Fibroblast of peridontal ligament (primary cell): Measurements from ENCODE around the gene ERCC6L.

Experiments
- DNase-seq: peaks from one replicate; pipeline ENCODE4 v3.0.0-alpha.2; 2010; ENCODE audit errors: extremely low read depth

ERCC6L gene, protein sequence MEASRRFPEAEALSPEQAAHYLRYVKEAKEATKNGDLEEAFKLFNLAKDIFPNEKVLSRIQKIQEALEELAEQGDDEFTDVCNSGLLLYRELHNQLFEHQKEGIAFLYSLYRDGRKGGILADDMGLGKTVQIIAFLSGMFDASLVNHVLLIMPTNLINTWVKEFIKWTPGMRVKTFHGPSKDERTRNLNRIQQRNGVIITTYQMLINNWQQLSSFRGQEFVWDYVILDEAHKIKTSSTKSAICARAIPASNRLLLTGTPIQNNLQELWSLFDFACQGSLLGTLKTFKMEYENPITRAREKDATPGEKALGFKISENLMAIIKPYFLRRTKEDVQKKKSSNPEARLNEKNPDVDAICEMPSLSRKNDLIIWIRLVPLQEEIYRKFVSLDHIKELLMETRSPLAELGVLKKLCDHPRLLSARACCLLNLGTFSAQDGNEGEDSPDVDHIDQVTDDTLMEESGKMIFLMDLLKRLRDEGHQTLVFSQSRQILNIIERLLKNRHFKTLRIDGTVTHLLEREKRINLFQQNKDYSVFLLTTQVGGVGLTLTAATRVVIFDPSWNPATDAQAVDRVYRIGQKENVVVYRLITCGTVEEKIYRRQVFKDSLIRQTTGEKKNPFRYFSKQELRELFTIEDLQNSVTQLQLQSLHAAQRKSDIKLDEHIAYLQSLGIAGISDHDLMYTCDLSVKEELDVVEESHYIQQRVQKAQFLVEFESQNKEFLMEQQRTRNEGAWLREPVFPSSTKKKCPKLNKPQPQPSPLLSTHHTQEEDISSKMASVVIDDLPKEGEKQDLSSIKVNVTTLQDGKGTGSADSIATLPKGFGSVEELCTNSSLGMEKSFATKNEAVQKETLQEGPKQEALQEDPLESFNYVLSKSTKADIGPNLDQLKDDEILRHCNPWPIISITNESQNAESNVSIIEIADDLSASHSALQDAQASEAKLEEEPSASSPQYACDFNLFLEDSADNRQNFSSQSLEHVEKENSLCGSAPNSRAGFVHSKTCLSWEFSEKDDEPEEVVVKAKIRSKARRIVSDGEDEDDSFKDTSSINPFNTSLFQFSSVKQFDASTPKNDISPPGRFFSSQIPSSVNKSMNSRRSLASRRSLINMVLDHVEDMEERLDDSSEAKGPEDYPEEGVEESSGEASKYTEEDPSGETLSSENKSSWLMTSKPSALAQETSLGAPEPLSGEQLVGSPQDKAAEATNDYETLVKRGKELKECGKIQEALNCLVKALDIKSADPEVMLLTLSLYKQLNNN

DNA sequence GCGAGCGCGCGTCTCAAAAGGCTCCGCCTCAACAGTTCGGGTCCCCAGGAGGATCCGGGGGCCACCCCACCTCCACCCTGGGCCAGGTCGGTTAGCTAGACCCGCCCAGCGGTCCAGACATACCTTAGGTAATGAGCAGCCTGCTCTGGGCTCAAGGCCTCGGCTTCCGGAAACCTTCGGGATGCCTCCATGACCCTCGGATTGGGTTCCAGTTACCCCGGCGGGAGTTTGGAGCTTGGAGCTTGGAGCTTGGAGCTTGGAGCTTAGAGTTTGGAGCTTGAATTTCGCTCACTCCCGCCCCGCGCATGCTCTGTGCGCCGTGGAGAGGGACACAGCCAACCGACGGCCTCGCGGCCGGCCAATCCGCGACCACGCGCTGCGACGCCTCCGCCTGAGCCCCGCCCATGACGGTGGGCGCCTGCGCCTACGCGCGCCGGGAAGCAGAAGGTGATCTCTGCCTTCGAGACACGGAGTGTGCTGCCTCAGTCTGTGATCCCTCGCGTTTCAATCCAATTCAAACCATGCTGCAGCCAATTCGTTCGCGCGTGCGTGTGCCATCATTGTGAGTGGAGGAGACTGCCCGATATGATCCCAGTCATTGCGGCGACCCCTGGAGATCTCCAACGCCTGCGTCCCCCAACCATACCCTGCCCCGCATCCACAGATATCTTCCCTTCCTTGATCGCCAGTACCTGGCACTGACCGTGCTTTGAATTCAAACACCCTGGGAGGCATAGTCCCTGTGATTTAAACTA lies at the start of gene ERCC6L:
ERCC6L (minus strand) TSS at position 307 of the 755 bp plus-strand sequence; CDS start at position 191, 116 bp downstream.
- DNase-seq: peak; percentile 77

DNA sequence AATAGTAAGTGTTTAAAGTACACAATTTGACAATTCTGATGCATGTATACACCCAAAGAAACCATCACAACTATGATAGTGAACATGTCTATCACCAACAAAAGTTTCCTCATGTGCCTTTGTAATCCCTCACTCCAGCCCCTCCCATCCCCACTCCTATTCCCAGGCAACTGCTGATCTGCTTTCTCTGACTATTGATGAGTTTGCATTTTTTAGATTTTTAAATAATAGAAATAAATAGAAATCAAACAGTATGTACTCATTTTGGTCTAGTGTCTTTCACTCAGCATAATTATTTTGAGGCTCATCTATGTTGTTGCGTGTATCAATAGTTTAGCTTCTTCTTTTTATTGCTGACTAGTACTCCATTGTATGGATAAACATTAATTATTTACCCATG lies 43.5 kb upstream of the ERCC6L start:
- no peak for DNase-seq

DNA sequence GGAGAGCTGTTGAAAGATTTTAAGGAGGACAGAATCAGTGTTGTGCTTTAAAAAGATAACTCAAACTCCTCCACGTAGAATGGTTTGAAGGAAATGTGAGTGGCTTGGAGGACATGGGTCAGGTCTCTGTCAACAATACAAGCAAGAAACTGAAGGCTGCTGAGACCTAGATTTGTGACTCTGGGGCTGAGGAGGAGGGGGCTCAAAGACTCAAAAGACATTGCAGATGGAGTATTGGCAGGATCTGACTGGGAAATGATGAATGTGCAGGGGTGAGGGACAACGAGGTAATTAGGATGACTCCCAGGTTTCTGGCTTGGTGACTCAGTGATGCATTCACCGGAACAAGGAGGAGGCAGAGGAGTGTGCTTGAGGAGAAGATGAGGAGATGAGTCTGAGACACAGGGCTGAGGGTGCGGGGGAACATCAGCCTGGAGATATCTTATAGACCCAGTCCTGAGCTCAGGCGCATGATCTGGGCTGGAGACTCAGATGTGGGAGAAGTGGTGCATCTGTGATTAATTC lies 41.6 kb upstream of the ERCC6L start:
- DNase-seq: no peak

- DNase-seq: no peak
These were observed 37.7 kb upstream of the ERCC6L start for GRCh38 chrX:72276478-72276953.

- DNase-seq: no peak
These were observed 35.7 kb upstream of the ERCC6L start for GRCh38 chrX:72274526-72274925.

DNA sequence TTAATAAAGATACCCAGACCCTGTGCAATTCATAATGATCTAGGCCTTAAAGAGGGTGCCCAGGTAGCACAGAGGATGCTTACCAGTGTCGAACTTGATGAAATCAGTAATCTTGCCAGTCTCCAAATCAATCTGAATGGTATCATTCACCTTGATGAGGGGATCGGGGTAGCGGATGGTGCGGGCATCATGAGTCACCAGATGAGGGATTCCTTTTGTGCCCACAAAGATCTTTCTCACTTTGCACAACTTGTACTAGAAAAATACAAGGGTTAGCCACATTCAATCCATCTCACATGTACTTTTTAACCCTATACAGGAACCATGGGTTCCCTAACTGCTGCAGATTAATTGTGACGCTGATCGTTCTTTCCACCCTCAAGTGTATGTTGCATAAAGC lies 34.9 kb upstream of the ERCC6L start:
- no peak for DNase-seq

DNA sequence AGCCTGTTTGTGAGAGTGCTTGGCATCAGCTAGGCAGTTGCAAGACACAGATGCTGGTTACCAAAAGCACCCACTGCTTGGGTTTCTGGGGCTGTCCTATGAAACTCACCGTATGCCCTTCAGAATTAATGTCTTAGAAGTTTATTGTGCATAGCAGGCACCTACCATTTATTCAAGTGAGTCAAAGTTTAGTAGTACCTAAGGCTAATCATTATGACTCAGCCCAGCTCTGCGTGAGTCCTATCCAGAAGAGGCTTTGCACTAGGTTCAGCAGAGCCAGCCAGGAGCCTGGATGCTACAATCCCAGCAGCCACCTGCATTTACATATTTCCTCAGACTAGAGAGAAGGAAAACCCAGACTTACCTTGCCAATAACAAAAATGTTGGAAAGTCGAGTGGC lies 34.0 kb upstream of the ERCC6L start:
- no peak for DNase-seq

GRCh38 chrX:72271812-72272211 lies 33.0 kb upstream of the ERCC6L start:
- no peak for DNase-seq

GRCh38 chrX:72271091-72271788 lies 32.4 kb upstream of the ERCC6L start:
- no peak for DNase-seq

GRCh38 chrX:72270316-72270866 lies 31.6 kb upstream of the ERCC6L start:
- DNase-seq: no peak

GRCh38 chrX:72269671-72270251 lies 30.9 kb upstream of the ERCC6L start:
- DNase-seq: no peak

DNA sequence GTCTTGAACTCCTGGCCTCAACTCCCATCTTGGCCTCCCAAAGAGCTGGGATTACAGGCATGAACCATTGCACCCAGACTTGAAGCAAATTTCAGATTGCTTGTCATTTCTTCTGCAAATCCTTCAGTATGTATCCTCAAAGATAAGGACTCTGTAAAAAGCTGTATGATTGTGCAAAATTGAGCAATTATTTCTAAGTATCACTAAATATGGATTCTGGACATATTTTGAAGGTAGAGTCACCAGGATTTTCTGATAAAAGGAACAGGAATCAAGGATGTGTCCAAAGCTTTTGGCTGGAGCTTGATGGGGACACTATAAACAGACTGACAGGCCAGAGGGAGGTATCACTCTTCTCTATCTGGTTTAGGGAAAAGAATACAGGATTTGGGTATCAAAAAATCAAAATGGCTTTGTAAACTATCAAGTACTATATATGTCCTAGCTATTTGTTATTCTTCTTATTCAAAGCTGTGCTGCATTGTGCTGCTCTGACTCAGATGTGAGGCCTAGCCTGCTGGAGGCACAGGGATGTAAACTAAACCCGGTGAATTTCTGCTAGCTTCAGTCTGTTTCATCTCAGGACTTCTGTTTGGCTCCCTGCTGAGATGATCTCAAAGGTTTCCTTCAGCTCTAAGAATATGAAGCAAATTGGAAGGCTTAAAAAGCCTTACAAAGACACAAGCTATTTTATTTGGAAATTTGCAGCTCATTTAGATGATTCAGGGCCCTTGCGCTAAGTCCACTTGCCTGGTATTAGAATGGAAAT lies 30.0 kb upstream of the ERCC6L start:
- DNase-seq: peak; percentile 67

GRCh38 chrX:72265263-72265662 lies 26.4 kb upstream of the ERCC6L start:
- DNase-seq: no peak

DNA sequence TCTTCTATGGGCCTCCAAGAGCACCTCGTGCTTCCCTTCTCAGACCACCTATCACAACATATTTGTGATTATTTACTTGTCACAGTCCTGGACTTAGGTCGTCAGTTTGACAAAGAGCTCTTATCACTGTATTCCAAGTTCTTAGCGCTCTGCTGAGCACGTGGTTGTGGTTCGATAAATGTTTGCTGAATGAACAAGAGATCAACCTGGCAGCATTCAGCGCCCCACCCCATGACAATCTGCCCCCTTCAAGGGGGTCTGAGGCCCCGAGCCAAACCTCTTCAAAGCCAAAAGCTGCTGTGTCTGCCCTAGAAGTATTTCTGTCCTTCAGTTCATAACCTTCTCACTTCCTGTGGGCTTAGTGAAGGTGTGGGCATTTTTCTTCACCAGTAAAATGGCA lies 23.2 kb upstream of the ERCC6L start:
- DNase-seq: no peak

DNA sequence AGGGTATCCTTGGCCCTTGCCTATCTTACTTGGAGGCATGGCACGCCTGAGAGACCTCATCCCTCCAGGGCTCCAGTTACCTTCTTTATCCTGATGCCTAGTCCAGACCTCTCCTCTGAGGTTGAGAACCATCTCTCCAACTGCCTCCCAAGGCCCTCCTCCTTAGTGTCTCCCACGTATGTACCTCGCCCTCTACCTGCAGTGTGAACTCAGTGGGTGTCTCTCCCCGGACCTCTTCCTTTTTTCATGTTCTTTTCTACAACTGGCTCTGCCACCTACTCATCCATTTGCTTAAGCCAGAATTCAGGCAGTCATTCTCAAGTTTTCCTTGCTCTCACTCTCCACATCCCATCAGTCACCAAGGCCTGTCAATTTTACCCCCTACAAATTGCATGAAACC lies 21.6 kb upstream of the ERCC6L start:
- no peak for DNase-seq

DNA sequence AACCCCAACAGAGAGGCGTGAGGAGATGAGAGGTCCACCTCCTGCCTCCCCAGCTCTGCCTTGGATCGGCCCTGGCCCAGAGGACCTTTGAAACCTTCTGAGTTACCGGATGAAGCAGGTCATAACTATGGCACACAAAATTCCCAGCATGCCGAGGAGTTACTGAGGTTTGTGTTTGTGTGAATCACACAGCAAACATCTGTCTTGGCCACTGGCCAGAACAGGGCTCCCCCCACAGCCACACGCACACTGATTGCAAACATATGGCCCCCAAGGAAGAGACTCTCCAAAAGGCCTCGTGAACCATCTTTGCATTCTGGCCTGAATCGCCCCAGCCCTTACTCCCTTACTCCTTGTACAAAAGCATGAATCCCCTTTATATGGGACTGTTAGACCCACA lies 19.3 kb upstream of the ERCC6L start:
- peak; percentile 73 for DNase-seq

- DNase-seq: no peak
These were observed 17.0 kb upstream of the ERCC6L start for GRCh38 chrX:72255864-72256263.

DNA sequence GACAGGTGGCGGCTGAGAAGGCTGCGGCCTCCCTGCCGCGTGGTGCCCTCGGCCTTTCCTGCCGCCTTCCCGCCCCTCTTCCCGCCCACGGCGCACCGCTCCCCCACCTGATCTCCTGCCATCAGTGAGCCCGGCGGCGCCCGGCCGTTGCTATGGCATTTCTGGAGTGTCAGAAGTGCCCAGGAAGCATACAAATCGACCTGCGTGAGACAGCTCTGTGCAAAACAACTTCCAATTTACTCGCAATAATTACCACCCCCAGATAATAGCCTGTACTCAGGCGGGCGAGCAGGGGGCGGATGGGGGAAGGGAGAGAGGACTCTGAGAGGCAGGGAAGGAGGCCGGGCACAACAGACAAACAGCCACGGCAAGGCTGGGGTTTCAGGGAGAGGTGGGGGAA lies 16.6 kb upstream of the ERCC6L start:
- no peak for DNase-seq

DNA sequence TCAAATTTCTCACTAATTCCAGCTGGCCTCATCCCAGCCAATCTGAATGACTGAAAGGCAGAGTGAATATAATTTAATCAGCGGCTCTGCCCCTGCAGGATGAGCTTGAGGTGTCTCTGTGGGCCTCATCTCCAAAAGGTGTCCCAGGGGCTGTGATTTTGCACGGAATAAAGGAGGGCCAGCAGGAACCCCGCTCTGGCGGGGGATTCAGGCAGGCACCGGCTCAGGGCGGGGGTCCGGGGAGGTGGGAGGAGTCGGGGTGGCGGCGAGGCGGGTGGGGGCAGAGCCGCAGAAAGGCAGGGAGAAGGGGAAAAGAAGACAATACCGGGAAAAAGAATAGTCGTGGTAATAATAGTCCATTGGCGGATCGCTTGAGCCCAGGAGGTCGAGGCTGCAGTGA lies 16.0 kb upstream of the ERCC6L start:
- no peak for DNase-seq
